Spleen (tissue), 11 donors: ENCODE results near the gene SLIT1. TPM values are rescaled to one million over a fixed set of nuclear protein-coding genes. Genes with fewer than 3 reads are reported as not detected.

ENCODE experiments used
- DNase-seq: peaks from one replicate; pipeline ENCODE4 v3.0.0-alpha.2; 2020
- H3K27ac ChIP-seq, 8 donors: fragments of 200-600 bp; sonication (generic) in 7 of 8; 1 replicate in 4 of 8; 2 replicates in 4 of 8; pipeline versions ENCODE4 v1.5.0 to v1.8.0; 2016 to 2021; ENCODE audit warnings: inconsistent platforms in 4 of 8, mild to moderate bottlenecking in 4 of 8, moderate library complexity in 1 of 8
- H3K27me3 ChIP-seq, 7 donors: fragments of 200-600 bp; sonication (generic) in 6 of 7; replicated peaks in 1 of 7; 1 replicate in 4 of 7; 2 replicates in 3 of 7; pipeline versions ENCODE4 v1.5.0 to v1.8.0; 2016 to 2021; ENCODE audit warnings: inconsistent platforms in 3 of 7, mild to moderate bottlenecking in 1 of 7
- H3K36me3 ChIP-seq, 6 donors: fragments of 200-600 bp; sonication (generic) in 5 of 6; 1 replicate in 4 of 6; 2 replicates in 2 of 6; pipeline versions ENCODE4 v1.5.0 to v1.8.0; 2016 to 2021; ENCODE audit warnings: inconsistent platforms in 2 of 6
- H3K4me1 ChIP-seq, 6 donors: fragments of 200-600 bp; sonication (generic) in 5 of 6; 1 replicate in 3 of 6; 2 replicates in 3 of 6; pipeline versions ENCODE4 v1.5.0 to v1.8.0; 2016 to 2021; ENCODE audit warnings: inconsistent platforms in 3 of 6
- H3K4me3 ChIP-seq, 8 donors: fragments of 200-600 bp; sonication (generic) in 7 of 8; 1 replicate in 4 of 8; 2 replicates in 4 of 8; pipeline versions ENCODE4 v1.5.0 to v1.8.0; 2016 to 2021; ENCODE audit warnings: inconsistent platforms in 4 of 8, mild to moderate bottlenecking in 4 of 8, moderate library complexity in 2 of 8
- H3K9me3 ChIP-seq, 8 donors: fragments of 200-600 bp; sonication (generic) in 7 of 8; 1 replicate in 4 of 8; 2 replicates in 4 of 8; pipeline versions ENCODE4 v1.5.0 to v1.8.0; 2016 to 2021; ENCODE audit warnings: inconsistent platforms in 4 of 8
- CTCF ChIP-seq, 11 experiments: fragments of 200-600 bp in 7 of 11; fragments of 450-650 bp in 4 of 11; sonication (generic) in 4 of 11; IDR thresholded peaks in 8 of 11; conservative IDR thresholded peaks in 3 of 11; 1 replicate in 7 of 11; 2 replicates in 4 of 11; pipeline versions ENCODE4 v1.4.0 to v1.8.0; 2016 to 2021; ENCODE audit warnings: antibody characterized with exemption in 11 of 11, inconsistent platforms in 4 of 11, mild to moderate bottlenecking in 1 of 11
- POLR2A ChIP-seq, 3 donors: fragments of 450-650 bp; IDR thresholded peaks; one replicate each; pipeline ENCODE4 v1.5.1; 2017; ENCODE audit warnings: antibody characterized with exemption in 3 of 3, mild to moderate bottlenecking in 1 of 3
- POLR2AphosphoS5 ChIP-seq, 3 donors: sonication (generic); formaldehyde crosslinking; IDR thresholded peaks; one replicate each; pipeline ENCODE4 v1.5.1; 2017; ENCODE audit warnings: antibody characterized with exemption in 3 of 3
- WGBS, 5 donors: extraction: QIAGEN DNeasy Blood & Tissue Kit in 3 of 5; methylation state at CpG; one replicate each; pipeline versions ENCODE4 v1.1.5 to v1.1.7; 2013 to 2018; 5-methylcytosine and 5-hydroxymethylcytosine counted together
- intact Hi-C: fragments of 100-400 bp; cut with DNase I; formaldehyde crosslinking; loops from one replicate; pipeline ENCODE4 v1.15.0; 2023; ENCODE audit warnings: low total_unique reads
- polyA plus RNA-seq, 3 donors: library from polyadenylated mRNA; stranded (reverse); fragments of 200-250 nt; gene quantifications; one replicate each; pipeline ENCODE4 v1.2.1, GENCODE V29; 2013
- total RNA-seq, 7 donors: library from RNA; depleted of rRNA in 3 of 7; stranded (reverse); fragments of >200 nt in 3 of 7; fragmentation: NEBNext Ultra II Directional in 4 of 7; extraction: Animal tissue kit (Norgen Biotek cat#: 25700) in 4 of 7; gene quantifications; one replicate each; pipeline versions ENCODE4 v1.1.0 to v1.2.1, GENCODE V29; 2016 to 2021
- donor health status: healthy with polysubstance abuse.
- donor health status: DM: no; HTN: no; CAD: no; lungs with moderate emphysema.
- donor health status: DM: no; HTN: no; CAD: no.
- donor health status: Bipolar disorder and iron deficiency.
- donor health status: healthy.
- donor health status: DM: no; HTN: no; CAD: no.
- donor health status: DM: yes; HTN: yes; CAD: no.

Gene SLIT1
- total and polyA plus RNA-seq, 10 donors, result 0.11 to 0.82 (median 0.52) TPM

- H3K4me1 ChIP-seq, result peaks cover 0 to 12% (median 4%) of the 10 kb centered on the region in 6 donors
- H3K36me3 ChIP-seq, result no peaks in the 10 kb centered on the region
- TF ChIP-seq POLR2AphosphoS5 (IDR thresholded peaks at IDR 0.05) (no peak), CTCF (IDR thresholded peaks at IDR 0.05 in 8 of 11, conservative IDR thresholded peaks at IDR 0.05 in 3 of 11) (no peak), POLR2A (IDR thresholded peaks at IDR 0.05) (no peak)
- no peak overlapping the region for H3K4me3 ChIP-seq
- no peak for DNase-seq
- no peaks in the 10 kb centered on the region for H3K9me3 ChIP-seq
- H3K27me3 ChIP-seq, result peaks cover 0 to 8% (median 0%) of the 10 kb centered on the region in 7 donors
- intact Hi-C loops, result no loop called here
- 82 to 94% (median 89%) methylated on average over 2 of the region's 2 CpGs for WGBS, 5 donors
- no peak overlapping the region for H3K27ac ChIP-seq
Measured at GRCh38 chr10:97028126-97028831, 157.5 kb downstream of the SLIT1 start.

GRCh38 chr10:97025613-97026242, 160.0 kb downstream of the SLIT1 start:
- no peaks in the 10 kb centered on the region for H3K9me3 ChIP-seq
- no peak for DNase-seq

GRCh38 chr10:97024168-97025073, 161.3 kb downstream of the SLIT1 start:
- Histone ChIP-seq H3K36me3 (no peaks in the 10 kb centered on the region), H3K9me3 (no peaks in the 10 kb centered on the region), H3K27me3 (no peaks in the 10 kb centered on the region), H3K4me3 (no peak overlapping the region), H3K27ac (no peak overlapping the region), H3K4me1 (peaks cover 0 to 12% (median 4%) of the 10 kb centered on the region in 6 donors)
- no peak for DNase-seq
- intact Hi-C loops, result no loop called here
- TF ChIP-seq CTCF (IDR thresholded peaks at IDR 0.05 in 8 of 11, conservative IDR thresholded peaks at IDR 0.05 in 3 of 11) (no peak), POLR2A (IDR thresholded peaks at IDR 0.05) (no peak), POLR2AphosphoS5 (IDR thresholded peaks at IDR 0.05) (no peak)
- WGBS, 5 donors, result 56 to 63% (median 62%) methylated on average over 13 of the region's 13 CpGs

More at GRCh38 chr10:97025613-97026242, 160.0 kb downstream of the SLIT1 start:
- H3K27me3 ChIP-seq, result no peaks in the 10 kb centered on the region
- peak; percentile 41 to 81 (median 68) for TF ChIP-seq CTCF (IDR thresholded peaks at IDR 0.05 in 8 of 11, conservative IDR thresholded peaks at IDR 0.05 in 3 of 11)
- TF ChIP-seq POLR2A (IDR thresholded peaks at IDR 0.05), result no peak
- TF ChIP-seq POLR2AphosphoS5 (IDR thresholded peaks at IDR 0.05), result no peak
- no peaks in the 10 kb centered on the region for H3K36me3 ChIP-seq
- H3K4me1 ChIP-seq, result peaks cover 0 to 12% (median 4%) of the 10 kb centered on the region in 6 donors
- no peak overlapping the region for H3K27ac ChIP-seq
- 69 to 74% (median 70%) methylated on average over 9 of the region's 9 CpGs for WGBS, 5 donors
- intact Hi-C loops, result no loop called here
- no peak overlapping the region for H3K4me3 ChIP-seq
